AG09319 (cell line): ENCODE data around the gene DMRTA2.

Source experiments
- DNase-seq: peaks from one replicate; pipeline ENCODE4 v3.0.0-alpha.2; 2010; ENCODE audit warnings: low read depth; ENCODE audit errors: extremely low read depth
- TF ChIP-seq, protein P1 (sequence below): IDR thresholded peaks from 2 replicates; pipeline ENCODE4 v1.5.1; 2011; ENCODE audit warnings: low read depth, mild to moderate bottlenecking, inconsistent platforms, low read length, moderate library complexity

DMRTA2 gene

DNA sequence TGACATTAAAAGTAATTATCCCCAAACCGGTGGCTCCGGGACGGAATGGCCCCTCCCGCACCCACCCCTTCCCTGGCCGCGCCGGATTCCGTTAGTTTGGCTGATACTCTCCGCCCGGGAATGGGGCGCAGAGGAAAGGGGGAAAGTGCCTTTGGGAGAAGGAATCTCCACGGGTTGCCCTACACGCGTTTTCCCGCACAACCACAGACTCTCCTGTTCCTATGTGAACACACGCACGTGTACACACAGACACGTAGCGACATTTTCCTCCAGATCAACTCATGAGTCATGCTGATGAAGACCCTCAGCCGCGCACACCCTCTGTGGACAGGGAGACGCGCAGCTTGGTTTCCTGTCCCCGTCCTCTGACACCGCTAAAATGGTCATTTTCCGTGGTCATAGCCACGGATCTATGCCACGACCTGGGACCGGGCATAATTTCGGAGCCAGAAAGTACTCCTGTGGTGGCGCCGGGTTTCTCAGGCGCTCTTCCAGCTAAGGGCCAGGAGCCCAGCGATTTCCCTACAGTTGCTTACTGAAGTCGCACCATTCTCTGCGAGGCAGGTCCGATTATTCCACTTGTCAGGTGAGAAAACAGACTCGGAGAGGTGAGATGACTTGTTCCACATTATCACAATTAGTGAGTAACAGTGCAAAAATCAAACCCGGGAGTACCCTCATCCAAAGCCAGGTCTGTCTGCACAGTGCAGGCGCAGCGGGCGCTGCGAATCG is 4.0 kb upstream of the DMRTA2 start:
- no peak for DNase-seq
- TF ChIP-seq, protein P1, sequence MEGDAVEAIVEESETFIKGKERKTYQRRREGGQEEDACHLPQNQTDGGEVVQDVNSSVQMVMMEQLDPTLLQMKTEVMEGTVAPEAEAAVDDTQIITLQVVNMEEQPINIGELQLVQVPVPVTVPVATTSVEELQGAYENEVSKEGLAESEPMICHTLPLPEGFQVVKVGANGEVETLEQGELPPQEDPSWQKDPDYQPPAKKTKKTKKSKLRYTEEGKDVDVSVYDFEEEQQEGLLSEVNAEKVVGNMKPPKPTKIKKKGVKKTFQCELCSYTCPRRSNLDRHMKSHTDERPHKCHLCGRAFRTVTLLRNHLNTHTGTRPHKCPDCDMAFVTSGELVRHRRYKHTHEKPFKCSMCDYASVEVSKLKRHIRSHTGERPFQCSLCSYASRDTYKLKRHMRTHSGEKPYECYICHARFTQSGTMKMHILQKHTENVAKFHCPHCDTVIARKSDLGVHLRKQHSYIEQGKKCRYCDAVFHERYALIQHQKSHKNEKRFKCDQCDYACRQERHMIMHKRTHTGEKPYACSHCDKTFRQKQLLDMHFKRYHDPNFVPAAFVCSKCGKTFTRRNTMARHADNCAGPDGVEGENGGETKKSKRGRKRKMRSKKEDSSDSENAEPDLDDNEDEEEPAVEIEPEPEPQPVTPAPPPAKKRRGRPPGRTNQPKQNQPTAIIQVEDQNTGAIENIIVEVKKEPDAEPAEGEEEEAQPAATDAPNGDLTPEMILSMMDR = no peak

DNA sequence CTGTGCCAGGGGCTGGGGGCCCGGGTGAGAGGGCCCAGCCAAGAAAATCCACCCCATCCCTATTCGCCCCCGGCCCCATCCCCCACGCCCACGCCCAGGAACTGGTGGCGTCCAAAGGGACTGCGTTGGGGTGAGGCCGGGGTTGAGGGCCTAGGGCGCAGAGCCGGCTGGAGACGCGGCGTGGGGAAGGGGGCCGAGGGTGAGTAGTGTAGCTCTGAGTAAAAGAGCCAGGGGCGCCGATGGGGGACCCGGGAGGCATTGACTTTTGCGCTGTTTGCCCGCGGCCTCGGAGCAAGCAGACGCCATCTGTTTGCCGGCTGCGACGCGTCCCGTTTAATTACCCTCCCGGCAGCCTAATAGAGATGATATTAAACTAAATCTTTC is 3.5 kb upstream of the DMRTA2 start:
- DNase-seq = no peak

DNA sequence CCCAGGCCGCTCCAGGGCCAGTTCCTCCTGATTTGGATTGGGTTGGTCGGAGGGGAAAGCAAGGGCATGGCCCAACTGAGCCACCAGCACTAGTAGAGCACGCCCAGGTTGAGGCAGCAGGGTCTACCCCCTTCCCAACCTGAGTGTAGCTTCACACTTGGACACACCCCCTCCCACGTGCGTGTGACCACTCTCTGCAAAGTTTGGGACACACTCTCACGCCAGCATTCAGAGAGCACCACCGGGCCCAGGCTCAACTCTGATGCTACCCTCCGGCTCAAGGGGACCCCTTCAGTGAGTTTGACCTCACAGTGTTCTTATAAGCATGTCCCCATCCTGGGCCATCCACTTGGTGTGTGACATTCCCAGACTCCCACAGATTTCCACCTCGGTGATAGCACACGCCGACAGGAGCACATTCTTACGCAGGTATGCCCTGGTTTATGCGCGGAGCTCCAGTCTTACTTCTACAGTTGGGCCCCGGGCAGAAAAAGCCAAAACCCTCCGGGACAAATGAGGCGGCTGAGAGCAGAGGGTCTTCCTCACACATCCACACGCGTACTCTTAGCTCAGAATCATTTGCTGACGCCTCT is 3.0 kb upstream of the DMRTA2 start:
- TF ChIP-seq, protein P1 = no peak
- DNase-seq = no peak

More for the DNA sequence above, 3.5 kb upstream of the DMRTA2 start:
- TF ChIP-seq, protein P1 = no peak

DNA sequence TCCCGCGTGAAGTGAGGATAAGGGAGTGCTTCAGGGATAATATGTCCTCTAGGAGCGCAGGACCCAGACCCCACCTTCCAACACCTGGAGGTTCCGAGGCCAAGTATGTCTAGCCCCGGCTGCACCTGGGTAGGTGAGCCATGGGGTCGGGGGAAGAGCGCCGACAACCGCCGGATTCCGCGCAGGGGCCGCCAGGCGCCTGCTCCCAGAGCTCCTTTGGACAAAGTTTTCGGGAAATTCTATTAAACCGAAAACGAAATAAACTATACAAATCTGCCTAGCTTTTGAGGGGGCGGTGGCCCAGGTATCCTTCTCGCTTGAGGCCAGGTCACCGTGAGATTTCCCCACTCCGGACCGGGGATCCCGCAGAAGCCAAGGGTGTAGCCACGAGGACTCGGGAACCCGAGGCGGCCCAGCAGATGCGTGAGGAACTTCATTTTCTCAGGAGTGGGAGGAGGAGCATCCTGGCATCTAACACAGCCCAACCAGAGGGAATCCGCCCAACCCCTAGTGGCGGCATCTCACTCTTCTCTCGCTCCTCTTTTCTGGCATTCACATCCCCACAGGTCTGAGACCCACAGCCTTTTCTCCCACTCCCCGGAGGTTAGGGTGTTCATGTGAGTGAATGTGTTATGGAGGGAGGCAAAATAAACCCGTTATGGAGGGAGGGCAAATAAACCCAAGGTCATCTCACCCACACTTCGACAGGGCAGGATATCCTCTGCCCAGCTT is 2.3 kb upstream of the DMRTA2 start:
- TF ChIP-seq, protein P1 = no peak
- no peak for DNase-seq

DNA sequence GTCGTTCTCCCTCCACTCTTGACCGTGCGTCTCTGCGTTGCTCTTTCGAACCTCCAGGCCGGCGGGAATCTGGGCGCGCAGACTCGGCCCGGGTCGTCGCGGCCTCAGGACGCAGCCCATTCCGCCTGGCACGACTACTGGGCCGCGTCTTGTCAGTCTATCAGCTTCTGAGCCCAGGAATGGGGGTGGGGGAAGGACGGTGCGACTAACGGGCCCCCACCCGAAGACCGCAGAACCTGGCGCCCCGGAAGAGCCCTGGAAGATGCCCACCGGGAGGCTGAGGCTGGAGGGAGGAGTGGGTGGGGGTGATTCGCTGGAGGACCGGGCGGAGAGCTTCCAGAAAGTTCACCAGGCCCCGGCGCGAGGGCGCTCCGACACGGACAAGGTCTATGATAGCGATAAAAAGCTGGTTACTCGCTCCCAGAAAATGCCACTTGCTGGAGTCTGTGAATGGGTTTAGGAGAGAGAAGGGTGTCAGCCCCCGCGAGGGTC is 1.7 kb upstream of the DMRTA2 start:
- TF ChIP-seq, protein P1 = no peak
- no peak for DNase-seq

DNA sequence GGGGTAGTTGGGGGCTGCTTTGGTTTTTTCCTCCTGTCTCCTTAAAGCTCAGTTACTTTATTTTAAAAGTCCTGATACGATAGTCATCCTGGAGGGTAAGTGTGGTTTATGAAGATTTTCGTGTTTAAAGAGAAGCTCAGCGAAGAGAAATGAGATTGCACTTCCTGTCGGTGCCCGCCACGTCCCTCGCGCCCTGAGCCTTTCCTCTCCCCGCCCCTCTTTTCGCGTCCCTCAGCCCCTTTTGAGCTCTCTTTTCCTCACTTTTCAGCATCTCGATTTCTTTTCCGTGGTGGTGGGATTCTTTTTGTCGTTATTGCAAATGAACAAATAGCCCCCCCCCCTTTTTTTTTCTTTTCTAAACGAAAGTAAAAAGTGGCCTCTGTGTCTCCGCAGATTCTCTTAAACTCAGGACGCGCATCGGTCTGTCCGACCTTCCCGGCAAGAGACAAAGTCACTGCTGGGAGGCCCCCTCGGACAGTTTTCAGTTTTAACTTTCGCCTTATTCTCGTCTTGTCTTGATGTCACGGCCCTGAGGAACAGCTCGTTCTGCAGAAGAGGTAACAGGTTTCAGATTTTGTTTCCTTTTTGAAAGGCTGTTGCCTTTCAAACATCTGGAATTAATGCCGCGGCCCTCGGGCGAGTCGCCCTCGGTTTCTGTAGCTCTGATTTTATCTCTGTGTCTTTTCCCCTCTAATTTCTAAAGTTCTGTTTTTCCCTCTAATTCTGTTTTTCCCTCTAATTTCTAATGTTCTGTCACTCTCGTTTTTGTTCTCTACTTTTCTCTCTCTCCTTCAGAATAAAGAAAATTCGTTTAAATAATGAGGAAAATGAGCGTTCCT is 1.0 kb upstream of the DMRTA2 start:
- no peak for DNase-seq
- TF ChIP-seq, protein P1 = no peak

DNA sequence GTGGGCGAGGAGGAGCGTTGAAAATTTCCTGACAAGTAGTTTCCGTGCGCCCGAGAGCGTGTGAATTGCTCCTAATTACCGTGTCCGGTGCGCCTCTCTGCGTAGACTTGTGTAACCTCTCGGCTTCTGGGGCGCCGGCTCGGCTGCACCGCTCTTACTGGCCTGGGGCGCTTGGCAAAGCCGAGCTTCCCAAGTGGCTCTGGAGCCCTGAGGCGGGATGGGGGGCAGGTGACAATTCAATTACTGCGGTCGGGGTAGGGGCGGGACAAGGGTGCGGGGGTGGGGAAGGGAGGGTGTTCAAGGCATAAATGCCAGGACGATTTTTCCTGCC is 392 bp upstream of the DMRTA2 start:
- DNase-seq = no peak

More for the DNA sequence above, 392 bp upstream of the DMRTA2 start:
- TF ChIP-seq, protein P1 = no peak
